ENCODE results near the gene WDR88.
A peak's percentile ranks its signal among the peaks of the same experiment; 100 is the strongest.
"Not testable (repeated sequence)": the region's sequence is repeated elsewhere in the genome, so short reads cannot be mapped to it uniquely, and the experiment has no call there.

Gene WDR88

DNA sequence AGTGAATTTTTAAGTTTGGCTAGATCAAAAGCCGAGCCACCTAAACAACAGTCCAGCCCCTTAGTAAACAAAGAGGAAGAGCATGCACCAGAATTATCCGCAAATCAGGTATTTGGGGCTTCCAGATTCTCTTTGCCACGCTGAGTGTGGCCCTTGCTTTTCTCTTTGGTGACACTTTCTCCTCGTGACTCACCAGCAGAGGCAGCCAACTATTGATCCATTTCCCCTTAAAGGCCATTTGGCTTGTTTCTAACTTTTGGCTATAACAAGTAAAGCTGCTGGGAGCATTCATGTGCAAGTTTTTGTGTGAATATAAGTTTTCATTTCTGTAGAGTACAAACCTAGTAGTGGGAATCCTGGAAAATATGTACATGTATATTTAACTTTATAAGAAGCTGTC is 17.6 kb upstream of the WDR88 start:
- peaks cover 73% of the 10 kb centered on the region for H3K36me3 Mint-ChIP-seq (ENCODE audit: low read depth)
- H3K9me3 Mint-ChIP-seq = no peaks in the 10 kb centered on the region
- H3K4me3 Mint-ChIP-seq = no peak overlapping the region
- no peak overlapping the region for H3K27ac Mint-ChIP-seq
- H3K27me3 Mint-ChIP-seq = no peaks in the 10 kb centered on the region
- H3K4me1 Mint-ChIP-seq (ENCODE audit: low read depth) = no peaks in the 10 kb centered on the region

DNA sequence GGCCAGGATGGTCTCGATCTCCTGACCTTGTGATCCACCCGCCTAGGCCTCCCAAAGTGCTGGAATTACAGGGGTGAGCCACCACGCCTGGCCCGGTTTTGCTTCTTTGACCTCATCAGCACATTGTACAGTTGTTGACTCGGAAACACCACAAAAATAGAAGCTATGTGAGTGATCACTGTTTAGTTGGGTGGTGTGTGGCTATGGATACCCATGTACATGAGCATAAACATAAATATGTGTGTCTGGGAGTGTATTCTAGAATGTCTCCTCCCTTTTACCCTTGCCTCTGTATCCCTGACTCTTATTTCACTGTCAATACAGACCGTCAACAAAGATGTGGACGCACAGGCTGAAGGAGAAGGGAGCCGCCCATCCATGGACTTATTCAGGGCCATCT is 14.4 kb upstream of the WDR88 start:
- Mint-ChIP-seq H3K4me3 (no peak overlapping the region), H3K9me3 (no peaks in the 10 kb centered on the region), H3K36me3 (ENCODE audit: low read depth) (peaks cover 55% of the 10 kb centered on the region), H3K27me3 (no peaks in the 10 kb centered on the region), H3K27ac (no peak overlapping the region), H3K4me1 (ENCODE audit: low read depth) (no peaks in the 10 kb centered on the region)

DNA sequence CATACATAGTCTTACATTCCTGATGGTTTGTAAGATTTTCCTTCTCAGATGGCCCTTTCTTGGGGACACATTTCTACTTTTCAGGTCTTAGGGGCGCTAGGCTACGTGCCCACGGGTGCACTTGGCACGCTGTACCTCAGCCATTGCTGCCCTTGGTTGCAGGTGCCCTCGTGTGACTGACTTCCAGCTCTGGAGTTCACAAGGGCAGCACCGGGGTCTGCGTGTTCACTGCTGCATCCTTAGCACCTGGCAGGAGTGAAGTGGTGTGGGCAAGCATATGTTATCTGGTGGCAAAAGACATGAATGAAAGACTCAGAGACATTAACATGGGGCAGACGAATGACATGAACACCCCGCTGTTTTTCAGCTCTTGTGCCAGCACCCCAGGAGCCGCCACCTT is 13.3 kb upstream of the WDR88 start:
- Mint-ChIP-seq H3K4me3 (no peak overlapping the region), H3K9me3 (no peaks in the 10 kb centered on the region), H3K27ac (no peak overlapping the region), H3K27me3 (no peaks in the 10 kb centered on the region), H3K36me3 (ENCODE audit: low read depth) (peaks cover 48% of the 10 kb centered on the region), H3K4me1 (ENCODE audit: low read depth) (no peaks in the 10 kb centered on the region)

DNA sequence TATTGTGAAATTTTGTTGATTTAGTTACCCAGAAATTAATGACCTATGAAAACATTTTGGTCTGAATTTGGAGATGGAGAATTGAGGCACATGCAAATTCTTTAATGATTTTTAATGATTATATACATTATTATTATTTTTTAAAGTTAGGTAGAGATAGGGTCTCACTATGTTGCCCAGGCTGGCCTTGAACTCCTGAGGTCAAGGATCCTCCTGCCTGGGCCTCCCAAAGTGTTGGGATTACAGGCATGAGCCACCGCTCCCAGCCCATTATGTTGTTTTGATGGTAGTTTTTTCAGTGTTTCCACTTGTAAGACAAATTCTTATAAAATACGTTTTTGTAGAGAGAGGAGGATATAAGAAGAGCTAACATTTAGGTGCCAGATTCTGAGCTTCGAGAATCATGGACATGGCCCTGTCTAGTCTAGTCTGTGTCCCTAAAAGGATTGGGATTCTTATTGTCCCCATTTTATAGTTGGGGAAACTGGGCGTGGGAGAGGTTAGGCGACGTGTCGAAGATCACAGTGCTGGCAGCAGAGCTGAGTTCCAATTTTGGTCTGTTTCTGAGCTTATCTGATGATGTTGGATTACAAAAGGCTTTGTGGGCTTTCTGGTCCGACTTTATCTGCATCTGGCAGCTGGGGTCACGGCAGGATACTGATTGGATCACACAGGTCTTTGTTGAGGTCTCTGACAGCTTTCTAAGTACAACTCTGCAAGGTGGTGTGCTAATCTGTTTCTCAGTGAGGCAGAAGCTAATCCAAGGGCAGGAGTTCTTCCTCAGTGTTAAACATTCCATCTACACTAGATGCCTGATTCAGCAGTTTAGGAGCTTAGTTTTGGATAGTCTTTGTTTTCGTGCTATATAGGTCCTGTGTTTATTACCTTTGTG is 7.5 kb upstream of the WDR88 start:
- Mint-ChIP-seq H3K36me3 (ENCODE audit: low read depth) (peaks cover 39% of the 10 kb centered on the region), H3K4me1 (ENCODE audit: low read depth) (no peaks in the 10 kb centered on the region), H3K27me3 (no peaks in the 10 kb centered on the region), H3K27ac (no peak overlapping the region), H3K9me3 (no peaks in the 10 kb centered on the region), H3K4me3 (no peak overlapping the region)

DNA sequence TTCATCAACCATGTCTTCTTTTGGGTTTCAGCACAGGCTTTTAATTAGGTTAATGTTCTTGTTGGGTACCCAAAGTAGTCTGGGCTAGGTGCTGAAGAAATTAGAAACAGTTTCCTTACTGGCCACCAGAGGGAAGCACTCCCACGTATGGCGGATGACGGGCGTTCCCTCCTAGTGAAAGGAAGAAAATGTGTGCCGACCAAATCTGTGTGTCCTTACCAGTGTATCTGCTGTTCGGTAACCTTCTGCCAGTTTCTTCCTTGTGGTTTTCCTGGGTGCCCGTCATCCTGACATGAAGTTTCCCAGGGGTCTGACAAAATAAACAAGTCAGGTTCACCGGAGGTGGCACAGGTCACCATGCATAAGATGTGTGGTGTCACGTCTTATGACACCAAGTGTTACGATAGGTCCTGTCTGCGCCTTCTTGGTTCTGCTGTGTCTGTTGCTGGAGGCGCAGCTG is 6.0 kb upstream of the WDR88 start:
- H3K9me3 Mint-ChIP-seq = no peaks in the 10 kb centered on the region
- no peaks in the 10 kb centered on the region for H3K27me3 Mint-ChIP-seq
- H3K36me3 Mint-ChIP-seq (ENCODE audit: low read depth) = peaks cover 53% of the 10 kb centered on the region
- H3K4me3 Mint-ChIP-seq = no peak overlapping the region
- no peak overlapping the region for H3K27ac Mint-ChIP-seq
- no peaks in the 10 kb centered on the region for H3K4me1 Mint-ChIP-seq (ENCODE audit: low read depth)

DNA sequence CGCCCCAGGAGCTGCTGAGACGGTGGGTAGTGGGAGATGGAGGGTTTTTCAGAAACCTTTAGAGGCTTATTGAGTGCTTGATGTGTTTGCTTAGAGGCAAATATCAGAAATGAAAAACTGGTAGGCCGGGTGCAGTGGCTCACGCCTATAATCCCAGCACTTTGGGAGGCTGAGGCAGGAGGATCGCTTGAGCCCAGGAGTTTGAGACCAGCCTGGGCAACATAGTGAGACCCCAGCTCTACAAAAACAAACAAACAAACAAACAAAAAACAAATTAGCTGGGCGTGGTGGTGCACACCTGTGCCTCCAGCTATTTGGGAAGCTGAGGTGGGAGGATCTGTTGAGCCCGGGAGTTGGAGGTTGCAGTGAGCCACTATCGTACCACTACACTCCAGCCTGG is 5.2 kb upstream of the WDR88 start:
- H3K9me3 Mint-ChIP-seq; H3K27ac Mint-ChIP-seq; H3K4me3 Mint-ChIP-seq; H3K27me3 Mint-ChIP-seq; H3K4me1 Mint-ChIP-seq (ENCODE audit: low read depth): not testable (repeated sequence)
- H3K36me3 Mint-ChIP-seq (ENCODE audit: low read depth) = peaks cover 50% of the 10 kb centered on the region

DNA sequence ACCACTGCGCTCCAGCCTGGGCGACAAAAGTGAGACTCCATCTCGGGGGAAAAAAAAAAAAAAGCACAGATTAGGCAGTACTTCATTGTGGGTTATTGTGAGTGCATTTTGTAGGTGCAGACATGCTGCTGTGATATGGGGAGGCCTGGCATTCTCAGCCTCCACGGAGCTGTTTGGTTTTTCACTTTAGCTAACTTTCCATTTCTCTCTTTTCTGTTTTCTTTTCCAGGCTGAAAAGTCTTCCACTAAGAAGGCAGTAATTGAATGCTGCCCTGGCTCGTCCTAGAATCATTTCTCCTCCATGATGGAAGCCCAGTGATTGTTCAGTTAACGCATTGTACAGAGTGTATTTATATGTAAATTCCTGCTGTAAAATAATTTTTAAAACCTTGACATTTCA is 2.0 kb upstream of the WDR88 start:
- Mint-ChIP-seq H3K27ac (no peak overlapping the region), H3K27me3 (no peaks in the 10 kb centered on the region), H3K4me3 (no peak overlapping the region), H3K36me3 (ENCODE audit: low read depth) (peaks cover 47% of the 10 kb centered on the region), H3K9me3 (no peaks in the 10 kb centered on the region), H3K4me1 (ENCODE audit: low read depth) (peaks cover 2% of the 10 kb centered on the region)

DNA sequence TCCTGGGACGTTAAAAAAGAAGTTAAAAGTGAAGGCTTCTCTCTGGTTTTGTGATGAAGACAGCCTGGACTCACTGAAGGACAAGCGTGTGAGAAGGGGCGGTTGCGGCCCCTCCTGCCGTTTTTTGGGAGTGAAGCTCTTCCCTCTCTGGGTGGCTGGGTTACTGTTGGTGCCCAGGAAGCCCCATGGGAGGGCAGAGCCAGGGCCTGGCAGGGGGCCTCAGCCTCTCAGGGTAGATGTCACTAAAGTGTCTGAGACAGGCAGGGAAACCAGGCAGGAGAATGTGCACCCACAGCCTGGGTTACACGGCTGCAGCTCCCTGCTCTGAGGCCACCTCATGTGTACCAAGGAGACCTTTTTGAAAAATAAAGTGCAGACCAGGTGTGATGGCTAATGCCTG is 1.5 kb upstream of the WDR88 start:
- Mint-ChIP-seq H3K4me1 (ENCODE audit: low read depth) (peaks cover 7% of the 10 kb centered on the region), H3K27me3 (no peaks in the 10 kb centered on the region), H3K27ac (no peak overlapping the region), H3K9me3 (no peaks in the 10 kb centered on the region), H3K4me3 (no peak overlapping the region), H3K36me3 (ENCODE audit: low read depth) (peaks cover 44% of the 10 kb centered on the region)

DNA sequence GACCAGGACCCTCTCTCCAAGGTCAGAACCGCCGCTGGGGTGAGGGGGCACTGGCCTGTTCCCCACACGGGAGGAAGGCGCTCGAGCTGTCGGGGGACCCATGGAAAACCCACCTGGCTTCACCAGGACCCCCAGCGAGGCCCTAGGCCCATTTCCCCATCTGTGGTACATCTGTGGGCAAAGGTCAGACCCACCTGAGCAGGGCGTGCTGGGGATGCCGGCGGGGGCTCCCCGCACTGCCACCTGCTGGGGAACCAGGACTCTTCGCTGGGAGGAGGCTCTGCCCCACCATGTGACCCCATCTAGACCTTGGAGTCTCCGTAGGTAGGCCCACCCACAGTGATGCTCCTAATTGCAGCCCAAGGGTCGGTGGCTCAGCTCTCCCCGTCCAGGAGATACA is 511 bp downstream of the WDR88 start:
- Mint-ChIP-seq H3K4me3 (no peak overlapping the region), H3K36me3 (ENCODE audit: low read depth) (peaks cover 32% of the 10 kb centered on the region), H3K27ac (peak overlapping the region; percentile 55), H3K27me3 (no peaks in the 10 kb centered on the region), H3K9me3 (no peaks in the 10 kb centered on the region), H3K4me1 (ENCODE audit: low read depth) (peaks cover 7% of the 10 kb centered on the region)

DNA sequence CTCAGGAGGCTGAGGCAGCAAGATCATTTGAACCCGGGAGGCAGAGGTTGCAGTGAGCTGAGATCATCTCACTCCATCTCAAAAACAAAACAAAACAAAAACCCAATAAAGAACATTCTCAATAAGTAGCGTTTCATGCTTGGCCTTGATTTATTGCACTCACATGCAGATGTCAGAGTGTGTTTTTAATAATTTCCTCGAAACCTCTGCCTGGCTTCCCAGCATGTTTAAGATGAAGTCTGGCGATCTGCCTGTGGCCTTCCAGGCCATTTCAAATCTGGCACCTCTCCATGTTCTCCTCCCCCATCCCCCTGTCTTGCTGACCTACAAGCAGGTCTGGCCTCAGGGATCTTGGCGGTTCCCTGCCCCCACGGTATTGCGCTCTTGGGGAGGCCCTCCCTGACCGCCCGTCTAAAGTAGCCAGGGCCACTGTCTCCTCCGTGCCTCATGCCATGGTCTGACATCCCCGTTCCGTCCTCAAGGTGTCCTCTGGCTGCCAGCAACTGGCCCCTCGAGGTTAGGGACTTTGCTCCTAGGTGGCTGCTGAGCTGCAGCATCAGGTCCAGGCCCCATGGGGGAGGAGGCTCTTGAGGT is 1.6 kb downstream of the WDR88 start:
- Mint-ChIP-seq H3K4me1 (ENCODE audit: low read depth) (peaks cover 7% of the 10 kb centered on the region), H3K36me3 (ENCODE audit: low read depth) (peaks cover 27% of the 10 kb centered on the region), H3K4me3 (no peak overlapping the region), H3K27me3 (no peaks in the 10 kb centered on the region), H3K27ac (no peak overlapping the region), H3K9me3 (no peaks in the 10 kb centered on the region)

DNA sequence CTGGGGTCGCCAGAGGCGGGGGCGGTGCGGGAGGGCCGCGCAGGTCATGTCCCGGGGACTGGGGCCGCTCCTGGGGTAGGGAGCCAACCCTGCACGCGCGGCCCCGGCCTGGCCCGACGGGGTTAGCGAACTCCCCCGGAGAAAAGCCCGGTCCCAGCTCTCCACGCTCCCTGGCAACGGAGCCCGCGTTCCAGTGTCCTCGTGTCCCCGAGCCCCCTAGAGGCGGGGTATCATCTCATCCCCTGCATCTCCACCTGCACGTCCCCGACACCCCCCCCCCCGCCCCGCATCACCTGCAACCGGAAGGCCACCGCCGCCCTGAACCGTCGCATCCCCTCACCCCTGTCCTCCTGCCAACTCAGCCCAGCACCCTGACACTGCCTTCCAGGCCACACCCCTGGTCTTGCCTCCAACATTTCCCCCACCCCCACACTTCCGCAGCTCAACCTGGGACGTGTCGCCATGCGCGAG is 2.7 kb downstream of the WDR88 start:
- Mint-ChIP-seq H3K4me3 (peak overlapping the region; percentile 51), H3K36me3 (ENCODE audit: low read depth) (peaks cover 17% of the 10 kb centered on the region), H3K4me1 (ENCODE audit: low read depth) (peaks cover 7% of the 10 kb centered on the region), H3K27ac (no peak overlapping the region), H3K9me3 (no peaks in the 10 kb centered on the region), H3K27me3 (no peaks in the 10 kb centered on the region)

DNA sequence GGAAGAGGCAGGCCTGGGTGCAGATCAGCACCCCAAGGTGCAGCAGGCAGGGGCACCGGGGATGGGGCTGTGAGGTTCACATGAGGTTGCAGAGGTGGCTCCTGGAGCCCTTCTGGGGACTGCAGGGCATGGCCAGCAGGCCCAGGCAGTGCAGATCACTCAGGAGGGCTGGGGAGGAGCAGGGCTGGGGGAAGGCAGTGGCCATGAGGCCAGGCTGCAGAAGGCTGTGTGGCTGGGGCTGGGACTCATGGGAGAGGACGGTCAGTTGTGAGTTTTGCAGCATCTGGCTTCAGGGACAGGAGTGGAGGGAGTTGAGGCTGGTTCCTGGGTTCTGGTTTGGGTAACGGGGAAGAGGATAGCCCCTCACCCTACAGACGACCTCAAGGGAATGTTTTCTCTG is 7.3 kb downstream of the WDR88 start:
- no peak overlapping the region for H3K27ac Mint-ChIP-seq
- H3K4me3 Mint-ChIP-seq = no peak overlapping the region
- no peaks in the 10 kb centered on the region for H3K9me3 Mint-ChIP-seq
- H3K4me1 Mint-ChIP-seq (ENCODE audit: low read depth) = peaks cover 12% of the 10 kb centered on the region
- no peaks in the 10 kb centered on the region for H3K27me3 Mint-ChIP-seq
- H3K36me3 Mint-ChIP-seq (ENCODE audit: low read depth) = no peaks in the 10 kb centered on the region

DNA sequence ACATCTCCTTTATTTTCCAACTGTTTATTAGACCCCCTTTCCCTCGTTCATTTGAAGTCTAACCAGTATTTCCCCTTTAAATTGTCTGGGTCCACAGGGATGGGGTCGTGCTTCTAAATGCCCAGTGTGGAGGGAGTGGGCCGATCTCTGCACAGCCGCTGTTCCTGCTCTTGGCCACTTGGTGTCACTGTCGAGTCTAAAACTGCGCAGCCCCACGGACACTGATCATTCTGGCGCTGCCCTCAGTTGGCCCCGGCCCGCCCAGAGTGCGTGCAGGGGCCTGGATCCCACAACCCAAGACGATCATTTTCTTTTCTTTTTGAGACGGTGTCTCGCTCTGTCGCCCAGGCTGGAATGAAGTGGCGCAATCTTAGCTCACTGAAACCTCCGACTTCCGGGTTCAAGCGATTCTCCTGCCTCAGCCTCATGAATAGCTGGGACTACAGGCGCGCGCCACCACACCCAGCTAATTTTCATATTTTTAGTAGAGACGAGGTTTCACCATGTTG is 12.0 kb downstream of the WDR88 start:
- no peaks in the 10 kb centered on the region for H3K9me3 Mint-ChIP-seq
- H3K27ac Mint-ChIP-seq = no peak overlapping the region
- H3K27me3 Mint-ChIP-seq = no peaks in the 10 kb centered on the region
- H3K36me3 Mint-ChIP-seq (ENCODE audit: low read depth) = no peaks in the 10 kb centered on the region
- no peak overlapping the region for H3K4me3 Mint-ChIP-seq
- peaks cover 5% of the 10 kb centered on the region for H3K4me1 Mint-ChIP-seq (ENCODE audit: low read depth)

DNA sequence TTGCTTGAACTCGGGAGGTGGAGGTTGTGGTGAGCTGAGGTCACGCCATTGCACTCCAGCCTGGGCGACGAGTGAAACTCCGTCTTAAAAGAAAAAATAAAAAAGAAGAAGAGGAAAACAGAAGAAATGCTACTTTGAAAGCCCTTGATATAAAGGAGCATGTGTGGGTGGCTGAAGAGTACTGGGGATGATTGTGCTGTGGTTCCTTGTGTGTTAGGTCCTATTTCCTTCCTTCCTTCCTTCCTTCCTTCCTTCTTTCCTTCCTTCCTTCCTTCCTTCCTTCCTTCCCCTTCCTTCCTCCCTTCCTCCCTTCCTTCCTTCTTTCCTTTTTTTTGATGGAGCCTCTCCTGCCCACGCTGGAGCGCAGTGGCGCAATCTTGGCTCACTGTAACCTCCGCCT is 14.3 kb downstream of the WDR88 start:
- Mint-ChIP-seq H3K27me3 (no peaks in the 10 kb centered on the region), H3K36me3 (ENCODE audit: low read depth) (no peaks in the 10 kb centered on the region), H3K4me1 (ENCODE audit: low read depth) (peaks cover 5% of the 10 kb centered on the region), H3K4me3 (no peak overlapping the region), H3K9me3 (no peaks in the 10 kb centered on the region), H3K27ac (no peak overlapping the region)

DNA sequence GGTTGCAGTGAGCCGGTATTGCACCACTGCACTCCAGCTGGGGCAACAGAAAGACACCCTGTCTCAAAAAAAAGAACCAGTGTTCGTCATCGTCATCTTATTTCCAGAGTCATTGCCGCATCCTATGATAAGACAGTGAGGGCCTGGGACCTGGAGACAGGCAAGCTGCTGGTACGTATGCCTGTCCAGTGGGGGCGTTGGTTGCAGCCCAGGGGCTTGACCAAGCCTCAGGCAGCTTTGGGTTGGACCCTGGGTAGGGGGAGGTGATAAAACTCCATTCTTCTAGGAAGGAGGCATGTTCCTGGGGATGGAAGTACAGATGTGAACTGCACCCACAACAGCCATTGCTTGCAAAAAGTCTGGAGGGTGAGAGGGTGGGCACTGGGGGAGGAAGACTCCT is 15.6 kb downstream of the WDR88 start:
- peaks cover 5% of the 10 kb centered on the region for H3K4me1 Mint-ChIP-seq (ENCODE audit: low read depth)
- H3K27ac Mint-ChIP-seq = no peak overlapping the region

More for the DNA sequence above, 15.6 kb downstream of the WDR88 start:
- H3K27me3 Mint-ChIP-seq = no peaks in the 10 kb centered on the region
- H3K36me3 Mint-ChIP-seq (ENCODE audit: low read depth) = no peaks in the 10 kb centered on the region
- H3K4me3 Mint-ChIP-seq = no peak overlapping the region
- no peaks in the 10 kb centered on the region for H3K9me3 Mint-ChIP-seq

Data from stimulated activated naive CD8-positive, alpha-beta T cell treated with anti-CD3 and anti-CD28 coated beads, Interleukin-15, Interleukin-2, amounts not matched to agents 100 ng/mL and 50 ng/mL, for 24 hours (primary cell).